Osteoblast (primary cell): ENCODE data around the gene MYH14. TPM values are rescaled to one million over a fixed set of nuclear protein-coding genes. Genes with fewer than 3 reads are reported as not detected.
"Not testable (repeated sequence)": the region's sequence is repeated elsewhere in the genome, so short reads cannot be mapped to it uniquely, and the experiment has no call there.

Experiments used
- DNase-seq: peaks from one replicate; pipeline ENCODE4 v3.0.0; 2011; ENCODE audit warnings: low spot score, mixed read lengths; ENCODE audit not compliant: insufficient read length; ENCODE audit errors: missing footprints
- H2AFZ ChIP-seq: 2 replicates; pipeline ENCODE4 v1.6.0; 2011; ENCODE audit warnings: mild to moderate bottlenecking, low read length
- H3K27ac ChIP-seq: 2 replicates; pipeline ENCODE4 v1.5.1; 2011; ENCODE audit warnings: mild to moderate bottlenecking, low read depth, low read length, moderate library complexity
- H3K27me3 ChIP-seq: 2 replicates; pipeline ENCODE4 v1.6.0; 2012; ENCODE audit warnings: mild to moderate bottlenecking, control low read depth, inconsistent platforms, low read length, moderate library complexity; ENCODE audit not compliant: insufficient read depth
- H3K36me3 ChIP-seq: 2 replicates; pipeline ENCODE4 v1.5.1; 2011; ENCODE audit warnings: mild to moderate bottlenecking, low read length, control low read depth, moderate library complexity; ENCODE audit not compliant: insufficient read depth
- H3K4me1 ChIP-seq: 2 replicates; pipeline ENCODE4 v1.5.1; 2011; ENCODE audit warnings: mild to moderate bottlenecking, low read length, control low read depth, moderate library complexity; ENCODE audit not compliant: insufficient read depth
- H3K4me2 ChIP-seq: 2 replicates; pipeline ENCODE4 v1.6.0; 2011; ENCODE audit warnings: mild to moderate bottlenecking, low read length; ENCODE audit not compliant: insufficient read depth
- H3K4me3 ChIP-seq: fragments of 200-600 bp; sonication (generic); 3 replicates; pipeline ENCODE4 v1.5.1; 2012; ENCODE audit warnings: mild to moderate bottlenecking, low read length, inconsistent platforms; ENCODE audit not compliant: insufficient read depth
- H3K79me2 ChIP-seq: 2 replicates; pipeline ENCODE4 v1.6.0; 2012; ENCODE audit warnings: mild to moderate bottlenecking, low read length, control low read depth, inconsistent platforms; ENCODE audit not compliant: insufficient read depth
- H3K9me3 ChIP-seq: 2 replicates; pipeline ENCODE4 v1.5.1; 2011; ENCODE audit warnings: low read depth, low read length, control low read depth
- H4K20me1 ChIP-seq: 2 replicates; pipeline ENCODE4 v1.6.0; 2012; ENCODE audit warnings: mild to moderate bottlenecking, low read length, control low read depth; ENCODE audit not compliant: insufficient read depth
- CTCF ChIP-seq: IDR thresholded peaks from 2 replicates; pipeline ENCODE4 v1.5.1; 2011; ENCODE audit warnings: mild to moderate bottlenecking, low read depth, low read length, moderate library complexity; ENCODE audit errors: extremely low read depth
- total RNA-seq: library from RNA; depleted of rRNA; stranded (reverse); fragments of >200 nt; gene quantifications from 2 replicates; pipeline ENCODE4 v1.2.3, GENCODE V29; 2012

Gene MYH14
- total RNA-seq, 1 donor = not detected

DNA sequence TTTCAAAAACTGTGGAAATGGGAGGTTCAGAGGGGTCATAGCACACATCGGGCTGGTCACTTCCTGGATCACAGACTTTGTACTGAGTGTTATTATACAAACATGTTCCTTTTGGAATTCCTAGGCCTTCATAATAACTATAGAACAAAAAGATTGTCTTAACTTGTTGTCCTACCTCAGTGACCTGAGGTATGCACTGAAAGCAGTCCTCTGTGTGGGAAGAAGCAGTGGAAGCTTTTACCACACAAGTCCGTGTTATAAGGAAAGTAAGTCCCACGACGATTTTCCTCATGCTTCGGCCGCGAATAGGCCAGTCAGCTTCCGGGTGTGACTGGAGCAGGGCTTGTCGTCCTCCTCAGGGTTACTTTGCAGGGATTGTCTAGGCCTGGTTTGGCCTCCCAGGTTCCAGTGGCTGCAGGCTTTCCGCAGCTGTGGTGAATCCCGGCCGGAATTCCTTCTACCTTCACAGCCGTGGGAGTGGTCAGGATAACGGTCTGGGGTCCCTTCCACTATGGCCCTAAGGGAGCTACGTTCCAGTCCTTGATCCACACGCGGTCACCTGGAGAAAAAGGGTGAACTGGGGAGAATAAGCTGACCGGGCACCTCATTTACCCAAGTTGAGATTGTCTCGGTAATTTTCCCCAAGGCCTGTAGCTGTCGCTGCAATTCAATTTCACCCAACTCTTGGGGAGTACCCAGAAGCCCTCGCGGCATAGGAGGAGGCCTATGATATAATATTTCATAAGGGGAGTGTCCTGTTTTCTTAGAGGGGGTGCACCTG, 146.0 kb downstream of the MYH14 start:
- Histone ChIP-seq H4K20me1 (no peaks in the 10 kb centered on the region), H3K4me1 (no peaks in the 10 kb centered on the region), H3K27me3 (no peaks in the 10 kb centered on the region), H3K9me3 (peaks cover 7% of the 10 kb centered on the region), H3K79me2 (no peaks in the 10 kb centered on the region), H3K4me2 (no peak overlapping the region), H3K36me3 (no peaks in the 10 kb centered on the region), H3K4me3 (no peak overlapping the region), H3K27ac (no peak overlapping the region), H2AFZ (no peak overlapping the region)
- DNase-seq = no peak
- no peak for TF ChIP-seq CTCF

GRCh38 chr19:50352242-50352641, 148.8 kb downstream of the MYH14 start:
- no peak for DNase-seq
- H3K9me3 ChIP-seq = no peaks in the 10 kb centered on the region
- no peak overlapping the region for H3K4me2 ChIP-seq
- no peak for TF ChIP-seq CTCF
- H3K36me3 ChIP-seq = no peaks in the 10 kb centered on the region
- no peaks in the 10 kb centered on the region for H3K27me3 ChIP-seq
- no peaks in the 10 kb centered on the region for H4K20me1 ChIP-seq
- no peak overlapping the region for H3K4me3 ChIP-seq
- H3K27ac ChIP-seq = no peak overlapping the region
- H3K79me2 ChIP-seq = no peaks in the 10 kb centered on the region
- no peaks in the 10 kb centered on the region for H3K4me1 ChIP-seq
- no peak overlapping the region for H2AFZ ChIP-seq

GRCh38 chr19:50353487-50353880, 150.1 kb downstream of the MYH14 start:
- H3K27me3 ChIP-seq, H3K79me2 ChIP-seq, H3K4me2 ChIP-seq, H4K20me1 ChIP-seq, H3K27ac ChIP-seq, H2AFZ ChIP-seq, DNase-seq, H3K36me3 ChIP-seq, H3K4me3 ChIP-seq, H3K4me1 ChIP-seq, H3K9me3 ChIP-seq: not testable (repeated sequence)

GRCh38 chr19:50356691-50357177, 153.3 kb downstream of the MYH14 start:
- Histone ChIP-seq H3K9me3 (no peaks in the 10 kb centered on the region), H3K27ac (no peak overlapping the region), H4K20me1 (no peaks in the 10 kb centered on the region), H3K4me1 (no peaks in the 10 kb centered on the region), H2AFZ (no peak overlapping the region), H3K36me3 (no peaks in the 10 kb centered on the region), H3K79me2 (no peaks in the 10 kb centered on the region), H3K4me3 (no peak overlapping the region), H3K4me2 (peak overlapping the region; percentile 82), H3K27me3 (no peaks in the 10 kb centered on the region)
- DNase-seq = no peak
- no peak for TF ChIP-seq CTCF
